AG20443 (cell line): ENCODE data around the gene DDX27.

Experiments
- DNase-seq: peaks from one replicate; pipeline ENCODE4 v3.0.0; 2012; ENCODE audit warnings: low spot score, mixed read lengths

DDX27 gene

GRCh38 chr20:49288784-49289696, 69.8 kb downstream of the DDX27 start:
- DNase-seq = no peak

- no peak for DNase-seq
Observed at GRCh38 chr20:49290608-49291191, 71.5 kb downstream of the DDX27 start.

- no peak for DNase-seq
Observed at GRCh38 chr20:49291200-49291599, 72.0 kb downstream of the DDX27 start.

- DNase-seq = no peak
Observed at GRCh38 chr20:49292010-49292409, 72.8 kb downstream of the DDX27 start.

- DNase-seq = no peak
Observed at GRCh38 chr20:49293122-49293521, 73.9 kb downstream of the DDX27 start.
